CD4-positive, alpha-beta T cell treated with Interleukin-4 for 1 hour (primary cell): Measurements from ENCODE around the gene GAPVD1.

Experiments used
- DNase-seq, 2 donors: peaks; one replicate each; pipeline ENCODE4 v3.0.0-alpha.2; 2020 to 2022

GAPVD1 gene

DNA sequence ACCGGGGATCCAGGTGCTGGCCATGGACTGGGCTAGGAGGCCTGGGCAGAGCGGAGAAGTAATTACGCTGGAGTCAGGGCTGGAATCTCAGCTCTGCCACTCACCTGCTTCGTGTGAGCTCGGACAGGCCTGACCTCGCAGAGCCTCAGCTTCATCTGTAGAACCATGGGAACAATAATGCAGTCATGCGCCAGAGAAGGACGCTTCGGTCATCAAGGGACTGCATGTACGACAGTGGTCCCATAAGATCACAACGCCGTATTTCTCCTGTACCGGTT is 145.1 kb downstream of the GAPVD1 start:
- DNase-seq: no peak

DNA sequence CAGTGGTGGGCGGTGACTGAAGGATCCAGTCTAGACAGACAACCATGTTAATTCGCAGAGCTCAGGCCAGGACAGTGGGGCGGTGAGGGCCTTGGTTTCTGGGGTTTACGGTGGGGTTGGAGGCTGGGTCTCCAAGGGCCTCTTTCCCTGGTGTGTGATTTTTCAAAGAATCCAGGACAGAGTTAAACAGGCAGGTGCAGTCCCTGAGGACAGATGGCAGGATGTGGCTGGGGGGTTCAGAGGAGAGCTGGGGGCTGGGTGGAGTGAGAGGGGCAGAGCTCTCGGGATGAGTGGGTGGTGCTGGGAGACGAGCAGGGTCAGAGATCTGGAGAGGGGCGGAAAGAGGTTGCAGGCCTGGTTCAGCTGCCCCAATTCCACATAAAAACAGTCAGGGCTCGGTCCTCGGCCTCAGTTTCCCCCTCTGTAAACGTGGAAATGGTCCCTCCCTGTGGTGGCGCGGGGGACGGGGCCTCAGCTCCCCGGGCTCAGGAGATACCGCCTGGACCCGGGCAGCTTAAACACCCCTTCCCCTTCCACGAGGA is 145.9 kb downstream of the GAPVD1 start:
- DNase-seq: no peak

GRCh38 chr9:125407974-125408900 is 146.6 kb downstream of the GAPVD1 start:
- peak; percentile 63 to 69 for DNase-seq

DNA sequence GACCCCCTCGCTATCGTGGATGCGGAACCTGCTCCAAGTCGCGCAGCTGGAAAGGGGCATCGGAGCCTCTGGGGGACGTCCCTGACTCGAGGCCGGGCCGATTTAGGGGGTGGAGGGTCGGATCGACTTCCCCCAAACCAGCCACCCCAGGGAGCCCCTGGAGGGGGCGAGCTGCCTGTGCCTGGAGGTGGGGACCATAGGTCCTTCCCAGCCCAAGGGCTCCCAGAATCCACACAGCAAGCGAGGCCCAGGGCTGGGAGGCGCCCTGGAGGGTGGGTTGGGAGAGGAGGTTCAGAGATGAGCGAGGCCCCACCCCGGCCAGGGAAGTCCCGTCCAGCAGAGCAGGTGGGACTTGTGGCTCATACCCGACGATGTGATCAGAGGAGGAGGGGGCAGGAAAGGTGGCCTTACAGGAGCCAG is 147.6 kb downstream of the GAPVD1 start:
- DNase-seq: no peak

- DNase-seq: peak in 1 of 2 donors; percentile 61
Observed at GRCh38 chr9:125409637-125410521, 148.3 kb downstream of the GAPVD1 start.

DNA sequence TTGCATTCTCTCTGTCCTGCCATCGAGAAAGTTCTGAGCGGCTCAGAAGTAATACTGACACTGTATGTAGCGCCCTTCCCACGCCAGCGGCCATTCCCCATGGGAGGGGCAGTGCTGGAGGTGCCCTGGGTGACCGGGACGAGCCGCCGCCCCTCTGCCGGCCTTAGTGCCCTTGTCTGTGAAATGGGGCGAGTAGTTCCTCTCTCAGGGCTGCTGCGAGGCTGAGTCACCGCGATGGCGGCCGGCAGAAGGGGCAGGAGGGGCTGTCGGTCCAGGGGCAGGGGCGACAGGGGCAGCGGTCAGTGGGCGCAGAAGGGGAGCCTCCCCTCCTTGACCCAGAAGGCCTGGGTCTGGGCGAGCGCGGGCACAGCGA is 148.9 kb downstream of the GAPVD1 start:
- DNase-seq: no peak

DNA sequence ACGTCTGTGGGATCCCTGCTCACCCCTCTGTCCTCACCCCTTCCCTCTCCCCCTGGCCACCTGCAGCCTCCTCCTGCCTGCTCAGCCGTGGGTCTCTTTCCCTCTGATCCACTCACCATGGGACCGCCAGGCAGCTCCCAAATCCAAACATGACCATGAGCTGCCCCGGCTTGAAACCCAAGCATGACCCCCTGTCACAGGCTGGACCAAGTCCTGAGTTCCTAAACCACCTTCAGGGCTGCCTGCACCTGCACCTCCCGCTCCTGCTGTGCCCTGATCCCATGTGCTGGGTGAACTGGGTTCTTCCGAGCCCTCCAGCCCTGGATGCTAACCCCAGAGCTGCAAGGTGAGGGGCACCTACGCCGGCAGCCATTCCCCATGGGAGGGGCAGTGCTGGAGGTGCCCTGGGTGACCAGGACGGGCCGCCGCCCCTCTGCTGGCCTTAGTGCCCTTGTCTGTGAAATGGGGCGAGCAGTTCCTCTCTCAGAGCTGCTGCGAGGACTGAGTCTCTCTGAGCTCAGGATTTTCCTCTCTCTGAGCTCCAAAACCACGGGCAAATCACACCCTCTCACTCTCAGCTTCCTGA is 149.6 kb downstream of the GAPVD1 start:
- DNase-seq: no peak

DNA sequence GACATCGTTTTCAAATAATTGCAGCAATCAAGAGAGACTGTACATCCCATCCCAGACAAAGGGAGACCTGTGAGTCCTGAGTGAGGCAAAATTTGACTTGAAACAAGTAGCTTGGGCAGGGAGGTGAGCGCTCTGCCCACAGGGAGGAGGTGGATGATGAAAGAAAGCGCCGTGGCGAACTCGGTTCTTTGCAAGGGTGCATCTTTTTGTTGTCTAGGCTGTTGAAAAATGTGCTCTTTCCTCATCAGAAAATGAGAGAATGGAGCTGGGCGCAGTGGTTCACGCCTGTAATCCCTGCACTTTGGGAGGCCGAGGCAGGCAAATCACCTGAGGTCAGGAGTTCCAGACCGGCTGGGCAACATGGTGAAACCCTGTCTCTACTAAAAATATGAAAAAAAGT is 150.5 kb downstream of the GAPVD1 start:
- no peak for DNase-seq

DNA sequence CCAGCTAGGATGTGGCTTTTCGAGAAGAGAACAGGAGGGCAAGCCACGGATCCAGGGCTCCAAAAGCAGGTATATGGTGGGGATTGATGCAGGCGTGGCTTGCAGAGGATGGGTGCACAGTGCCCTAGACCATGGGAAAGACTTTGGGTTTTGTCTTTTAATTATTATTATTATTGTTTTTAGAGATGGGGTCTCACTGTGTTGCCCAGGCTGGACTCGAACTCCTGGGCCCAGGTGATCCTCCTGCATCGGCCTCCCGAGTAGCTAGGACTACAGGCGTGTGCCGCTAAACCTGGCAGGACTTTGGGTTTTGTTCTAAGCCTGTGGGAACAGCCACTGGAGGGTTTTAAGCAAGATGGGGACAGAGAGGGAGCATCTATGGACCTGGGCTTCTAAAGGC is 152.0 kb downstream of the GAPVD1 start:
- no peak for DNase-seq

DNA sequence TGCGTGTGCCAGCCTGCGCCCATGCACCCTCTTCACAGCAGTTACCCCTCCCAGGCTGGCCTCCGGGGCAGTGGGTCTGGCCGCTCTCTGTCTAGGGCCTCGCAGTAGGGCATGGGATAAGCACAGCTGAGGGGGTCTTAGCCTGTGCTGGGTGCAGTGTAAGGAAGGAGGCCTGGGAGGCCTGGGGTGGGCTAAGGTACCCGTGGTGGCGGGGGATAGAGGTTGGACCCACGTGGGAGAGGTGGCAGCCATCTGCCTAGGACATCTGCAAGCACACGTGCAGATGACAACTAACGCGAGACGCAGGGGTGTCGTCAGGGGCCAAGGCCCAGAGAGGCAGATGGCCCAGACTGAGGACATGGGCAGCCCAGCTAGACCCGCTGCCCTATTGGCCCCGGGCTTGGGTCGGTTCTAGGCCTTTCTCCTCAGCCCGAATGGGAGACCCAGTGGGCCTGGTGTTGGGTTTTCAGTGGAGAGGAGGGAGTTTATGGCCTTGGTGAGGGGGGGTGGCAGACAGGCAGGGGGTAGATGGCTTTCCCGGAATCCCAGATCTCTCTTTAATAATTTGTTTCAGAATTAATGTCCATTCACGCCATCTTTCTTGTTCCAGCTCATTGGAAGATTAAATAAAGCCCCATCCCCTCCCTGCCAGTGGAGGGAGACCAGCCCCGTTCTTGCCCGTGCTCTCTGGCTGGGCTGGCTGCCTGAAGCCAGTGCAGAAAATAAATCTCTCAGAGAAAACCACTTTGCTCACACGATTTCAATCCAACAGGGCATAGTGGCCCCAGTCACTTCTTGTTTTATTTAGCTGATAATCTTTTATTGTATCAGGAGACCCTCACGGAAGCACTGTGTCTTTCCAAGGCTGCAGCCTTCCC is 154.2 kb downstream of the GAPVD1 start:
- no peak for DNase-seq

DNA sequence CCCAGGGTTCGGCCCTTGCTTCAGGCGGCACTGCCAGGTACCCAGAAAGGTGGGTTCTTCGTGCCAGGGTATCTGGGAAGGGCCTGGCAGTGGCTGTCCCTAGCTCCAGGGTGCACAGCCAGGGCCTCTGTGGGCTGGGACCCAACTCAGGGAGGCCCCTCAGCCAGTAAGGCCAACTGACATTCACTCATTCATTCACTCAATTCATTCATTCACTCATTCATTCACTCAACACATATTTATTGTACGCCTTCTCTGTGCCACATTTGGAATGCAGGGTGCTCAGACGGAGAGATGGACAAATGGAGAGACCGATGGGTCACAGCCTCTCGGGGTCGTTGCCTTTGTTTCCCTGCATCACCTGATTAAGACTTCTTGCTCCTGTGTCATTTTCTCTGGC is 154.9 kb downstream of the GAPVD1 start:
- no peak for DNase-seq
